GM10248 (cell line): Measurements from ENCODE around the gene AMFR.

Experiments
- CTCF ChIA-PET: fragments of 300-600 bp; sonication (Branson Sonifier 250); formaldehyde crosslinking; extraction: SDS; loops from one replicate; lab custom pipeline; 2021; ENCODE audit warnings: antibody characterized with exemption; lab: Yijun Ruan, JAX
- POLR2A ChIA-PET: fragments of 350-650 bp; sonication (Branson Sonifier 250); formaldehyde crosslinking; extraction: SDS; loops from one replicate; lab custom pipeline; 2020; ENCODE audit warnings: antibody characterized with exemption; lab: Yijun Ruan, JAX
- DNase-seq: peaks from one replicate; pipeline ENCODE4 v3.0.0; 2012; ENCODE audit errors: extremely low spot score
- TF ChIP-seq, protein P1 (sequence below): IDR thresholded peaks from 2 replicates; pipeline ENCODE4 v1.5.1; 2012; ENCODE audit warnings: mild to moderate bottlenecking, low read depth; ENCODE audit errors: extremely low read depth, missing control alignments, control extremely low read depth

AMFR gene

DNA sequence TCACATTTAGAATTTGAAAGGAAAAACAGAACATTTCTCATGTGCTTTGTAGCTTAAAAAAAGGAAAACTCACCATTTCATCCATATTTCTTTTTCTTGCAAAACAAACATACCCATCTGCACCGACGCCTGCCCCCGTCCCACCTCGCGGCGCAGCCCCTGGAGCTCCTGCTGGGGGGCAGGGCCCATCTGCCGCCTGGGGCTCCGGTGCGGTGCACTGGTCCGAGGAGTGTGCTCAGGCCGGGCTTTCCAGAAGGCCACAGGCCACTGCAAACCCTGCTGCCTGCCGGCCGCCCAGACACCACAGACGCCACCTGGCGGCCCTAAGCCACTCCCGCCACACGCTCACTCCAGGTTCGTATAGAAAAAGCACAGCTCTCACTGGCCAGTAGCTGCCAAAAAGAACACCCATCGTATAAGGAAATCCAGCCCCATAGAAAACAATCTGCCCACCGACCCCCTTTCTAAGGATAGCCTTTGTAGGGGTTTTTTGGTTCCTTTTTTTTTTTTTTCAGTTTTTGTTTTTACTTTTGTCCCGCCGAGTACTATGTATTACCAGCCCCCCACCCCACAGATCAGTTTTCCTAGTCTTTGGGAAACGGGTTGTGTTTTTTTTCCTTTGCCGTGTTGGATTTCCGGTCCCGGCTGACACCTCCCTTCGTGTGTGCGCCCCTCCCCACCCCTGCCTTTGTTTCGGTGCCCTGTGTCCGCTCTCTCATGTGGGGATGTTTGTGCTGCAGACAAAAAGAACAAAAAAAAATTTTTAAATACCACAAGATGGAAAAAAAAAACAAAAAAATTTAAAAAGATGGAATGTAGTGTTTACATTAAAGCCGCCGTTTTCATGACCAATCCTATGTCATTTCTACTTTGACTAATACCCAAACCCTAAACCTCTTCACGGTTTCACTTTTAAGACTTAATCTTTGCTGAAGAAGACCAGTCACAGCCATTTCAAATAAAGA lies 68.8 kb downstream of the AMFR start:
- POLR2A ChIA-PET: no interaction called here
- DNase-seq: peak; percentile 92
- TF ChIP-seq, protein P1, sequence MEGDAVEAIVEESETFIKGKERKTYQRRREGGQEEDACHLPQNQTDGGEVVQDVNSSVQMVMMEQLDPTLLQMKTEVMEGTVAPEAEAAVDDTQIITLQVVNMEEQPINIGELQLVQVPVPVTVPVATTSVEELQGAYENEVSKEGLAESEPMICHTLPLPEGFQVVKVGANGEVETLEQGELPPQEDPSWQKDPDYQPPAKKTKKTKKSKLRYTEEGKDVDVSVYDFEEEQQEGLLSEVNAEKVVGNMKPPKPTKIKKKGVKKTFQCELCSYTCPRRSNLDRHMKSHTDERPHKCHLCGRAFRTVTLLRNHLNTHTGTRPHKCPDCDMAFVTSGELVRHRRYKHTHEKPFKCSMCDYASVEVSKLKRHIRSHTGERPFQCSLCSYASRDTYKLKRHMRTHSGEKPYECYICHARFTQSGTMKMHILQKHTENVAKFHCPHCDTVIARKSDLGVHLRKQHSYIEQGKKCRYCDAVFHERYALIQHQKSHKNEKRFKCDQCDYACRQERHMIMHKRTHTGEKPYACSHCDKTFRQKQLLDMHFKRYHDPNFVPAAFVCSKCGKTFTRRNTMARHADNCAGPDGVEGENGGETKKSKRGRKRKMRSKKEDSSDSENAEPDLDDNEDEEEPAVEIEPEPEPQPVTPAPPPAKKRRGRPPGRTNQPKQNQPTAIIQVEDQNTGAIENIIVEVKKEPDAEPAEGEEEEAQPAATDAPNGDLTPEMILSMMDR: peak; percentile 91
- CTCF ChIA-PET: interaction anchor here (0.6 to 3.1 kb wide), 29 partner anchors 8 to 895 kb away, joined by 3 to 12 read pairs (median 4); no protein-coding TSS in a partner anchor

DNA sequence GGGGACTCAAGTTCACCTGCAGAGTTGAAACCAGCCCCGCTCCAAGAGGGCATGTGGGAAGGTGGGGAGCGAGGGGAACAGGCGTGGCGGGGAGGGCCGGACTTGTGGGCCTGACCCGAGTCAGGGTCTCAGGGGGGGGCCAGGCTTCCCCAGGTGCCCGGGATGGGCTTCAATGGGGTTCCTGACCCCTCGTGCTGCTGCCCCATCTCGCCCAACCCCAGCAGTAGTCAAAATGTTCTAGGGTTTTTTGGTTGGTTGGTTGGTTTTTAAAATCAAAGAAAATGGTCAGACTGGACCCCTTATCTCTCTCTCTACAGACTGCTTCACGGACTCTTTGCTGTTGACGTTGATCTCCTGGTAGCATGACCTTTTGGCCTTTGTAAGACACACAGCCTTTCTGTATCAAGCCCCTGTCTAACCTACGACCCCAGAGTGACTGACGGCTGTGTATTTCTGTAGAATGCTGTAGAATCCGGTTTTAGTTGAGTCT lies 69.5 kb downstream of the AMFR start:
- POLR2A ChIA-PET: no interaction called here
- CTCF ChIA-PET: interaction anchor here (0.7 to 3.1 kb wide), 23 partner anchors 9 to 894 kb away, joined by 3 to 12 read pairs (median 5); no protein-coding TSS in a partner anchor
- TF ChIP-seq, protein P1: no peak
- DNase-seq: no peak

DNA sequence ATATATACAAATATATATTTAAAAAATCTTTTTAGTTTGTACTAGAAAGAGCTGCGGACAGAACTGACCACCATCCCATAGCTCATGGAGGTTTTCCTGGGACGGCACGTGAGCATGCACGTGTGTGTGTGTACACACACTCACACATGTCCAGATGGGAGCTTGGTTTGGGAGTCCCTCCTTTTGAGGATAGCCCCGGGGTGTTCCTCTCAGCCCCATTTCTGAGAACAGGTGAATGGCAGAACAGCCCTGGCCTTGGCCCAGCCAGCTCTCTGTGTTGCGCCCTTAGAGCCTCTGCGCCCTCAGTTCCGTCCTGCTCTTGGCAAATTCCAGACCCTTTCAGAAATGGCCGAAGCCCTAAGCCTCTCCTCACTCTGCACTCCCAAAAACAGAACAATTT lies 70.1 kb downstream of the AMFR start:
- CTCF ChIA-PET: interaction anchor here (1.1 to 3.1 kb wide), 4 partner anchors 22 to 412 kb away, joined by 3 to 12 read pairs (median 11); no protein-coding TSS in a partner anchor
- TF ChIP-seq, protein P1: no peak
- POLR2A ChIA-PET: no interaction called here
- no peak for DNase-seq

DNA sequence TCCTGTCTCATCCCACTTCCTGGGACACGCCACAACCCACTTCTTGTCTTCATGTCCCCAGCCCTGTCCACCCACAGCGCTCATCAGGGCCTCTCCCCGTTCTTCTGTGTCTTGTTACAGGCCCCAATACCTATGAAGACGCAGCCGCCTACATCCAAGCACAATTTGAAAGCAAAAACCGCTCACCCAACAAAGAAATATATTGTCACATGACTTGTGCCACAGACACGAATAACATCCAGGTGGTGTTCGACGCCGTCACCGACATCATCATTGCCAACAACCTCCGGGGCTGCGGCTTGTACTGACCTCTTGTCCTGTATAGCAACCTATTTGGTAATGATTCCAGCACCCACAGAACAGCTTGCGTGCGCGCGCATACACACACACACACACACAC lies 70.6 kb downstream of the AMFR start:
- no peak for DNase-seq
- TF ChIP-seq, protein P1: no peak
- CTCF ChIA-PET: interaction anchor here (3.1 kb wide), 1 partner anchor 21 kb away, joined by 12 read pairs; no protein-coding TSS in a partner anchor
- POLR2A ChIA-PET: no interaction called here

DNA sequence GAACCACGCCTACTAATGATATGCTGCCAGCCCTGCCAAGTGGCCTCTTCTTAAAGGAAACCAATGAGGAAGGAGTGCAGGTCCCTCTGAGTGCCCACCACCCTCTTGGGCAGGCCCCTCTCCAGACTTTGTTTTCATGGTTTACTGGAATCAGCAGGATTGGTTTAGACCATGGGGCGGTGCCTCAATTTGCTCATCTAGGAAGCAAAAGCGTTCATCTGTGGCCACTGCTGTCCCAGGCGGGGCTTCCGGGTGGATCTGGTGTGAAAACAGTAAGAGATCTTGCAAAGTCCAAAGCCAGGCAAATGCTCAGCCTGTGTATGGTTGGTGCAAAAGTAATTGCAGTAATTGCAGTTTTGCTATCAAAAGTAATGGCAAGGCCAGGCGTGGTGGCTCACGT lies 71.3 kb downstream of the AMFR start:
- TF ChIP-seq, protein P1: no peak
- ChIA-PET POLR2A (no interaction called here), CTCF (no interaction called here)
- DNase-seq: no peak

DNA sequence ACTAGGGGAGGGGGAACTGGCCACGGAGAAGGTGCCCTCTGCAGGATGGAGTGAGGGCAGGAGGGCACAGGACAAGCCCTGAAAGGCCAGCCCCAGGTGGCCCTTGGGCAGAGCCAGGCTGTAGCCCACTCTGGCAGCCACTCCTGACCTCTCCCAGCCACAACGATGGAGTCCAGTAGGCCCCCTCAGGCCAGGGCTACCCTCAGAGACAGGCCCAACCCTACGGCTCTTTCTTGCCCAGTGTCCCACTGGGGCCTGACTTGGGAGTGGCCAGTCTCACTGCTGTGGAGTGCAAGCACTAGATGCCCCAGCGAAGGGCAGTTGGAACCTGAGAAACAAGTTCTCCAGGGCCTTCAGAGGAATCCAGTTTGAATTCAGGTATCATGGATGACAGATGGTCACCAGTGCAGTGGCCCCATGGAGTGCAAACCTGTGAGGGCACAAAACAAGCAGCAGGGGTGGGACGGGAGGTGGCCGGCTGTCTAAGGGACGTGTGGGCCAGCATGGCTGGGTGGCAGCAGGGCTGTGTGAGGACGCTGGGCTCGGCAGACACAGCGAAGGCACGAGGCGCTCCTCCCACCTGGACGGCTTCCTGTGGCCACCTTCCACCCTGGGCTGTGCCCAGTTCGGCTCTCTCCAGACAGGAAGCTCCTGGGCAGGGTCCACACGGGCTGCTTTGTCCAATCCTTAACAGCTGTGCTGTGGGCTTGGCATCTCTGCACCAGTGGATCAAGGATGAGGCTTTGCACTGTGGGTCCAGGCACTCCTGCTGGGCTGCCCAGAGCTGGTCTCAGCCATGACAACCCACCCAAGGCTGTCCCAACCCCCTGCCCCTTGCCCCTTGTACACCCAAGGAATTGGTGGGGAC lies 72.1 kb downstream of the AMFR start:
- TF ChIP-seq, protein P1: no peak
- ChIA-PET POLR2A (interaction anchor here (0.6 kb wide), 1 partner anchor 97 kb away, joined by 3 read pairs; no protein-coding TSS in a partner anchor), CTCF (no interaction called here)
- no peak for DNase-seq
